PC-9 (cell line): ENCODE data around the gene ESPNL. TPM values are rescaled to one million over a fixed set of nuclear protein-coding genes. Genes with fewer than 3 reads are reported as not detected.

Experiments used
- BruUV-seq: library from RNA; stranded (reverse); fragments of 400-500 nt; replicated peaks from 2 replicates; lab custom pipeline; 2021; lab: Mats Ljungman, UMichigan
- CTCF ChIA-PET: fragments of 300-600 bp; sonication (Branson Sonifier 250); formaldehyde crosslinking; loops from one replicate; lab custom pipeline; 2022; ENCODE audit warnings: antibody characterized with exemption; lab: Charles Lee
- POLR2A ChIA-PET: fragments of 300-600 bp; sonication (Branson Sonifier 250); formaldehyde crosslinking; loops from one replicate; lab custom pipeline; 2022; ENCODE audit warnings: antibody characterized with exemption; ENCODE audit not compliant: unreplicated experiment; lab: Charles Lee
- DNase-seq, 2 experiments: peaks; one replicate each; pipeline versions ENCODE4 v3.0.0 to v3.0.0-alpha.2; 2015 to 2022; ENCODE audit warnings: mixed read lengths in 1 of 2
- H2AFZ ChIP-seq: fragments of 200-600 bp; sonication (generic); 2 replicates; pipeline ENCODE4 v1.8.1; 2017; ENCODE audit warnings: antibody characterized with exemption
- H3F3A ChIP-seq: fragments of 200-600 bp; sonication (generic); 2 replicates; pipeline ENCODE4 v1.8.1; 2017; ENCODE audit warnings: antibody characterized with exemption, mild to moderate bottlenecking, low read depth; ENCODE audit not compliant: insufficient read depth
- H3K27ac ChIP-seq: fragments of 200-600 bp; sonication (generic); 2 replicates; pipeline ENCODE4 v1.6.1; 2016; ENCODE audit warnings: mixed run types
- H3K27me3 ChIP-seq: fragments of 200-600 bp; sonication (generic); 2 replicates; pipeline ENCODE4 v1.6.1; 2016; ENCODE audit warnings: low read depth, mixed run types; ENCODE audit not compliant: insufficient read depth
- H3K36me3 ChIP-seq: fragments of 200-600 bp; sonication (generic); 2 replicates; pipeline ENCODE4 v1.6.1; 2016; ENCODE audit warnings: low read depth, mixed run types
- H3K4me1 ChIP-seq: fragments of 200-600 bp; sonication (generic); replicated peaks from 2 replicates; pipeline ENCODE4 v1.6.1; 2016; ENCODE audit warnings: mixed run types; ENCODE audit not compliant: insufficient read depth
- H3K4me2 ChIP-seq: fragments of 200-600 bp; sonication (generic); 2 replicates; pipeline ENCODE4 v1.6.1; 2017; ENCODE audit warnings: mixed run types
- H3K4me3 ChIP-seq: fragments of 200-600 bp; sonication (generic); 2 replicates; pipeline ENCODE4 v1.6.1; 2016; ENCODE audit warnings: mixed run types
- H3K79me2 ChIP-seq: fragments of 200-600 bp; sonication (generic); 2 replicates; pipeline ENCODE4 v1.6.1; 2017; ENCODE audit warnings: low read depth, mixed run types
- H3K9me2 ChIP-seq: fragments of 200-600 bp; sonication (generic); 2 replicates; pipeline ENCODE4 v1.8.1; 2017; ENCODE audit warnings: mild to moderate bottlenecking; ENCODE audit not compliant: insufficient read depth
- H3K9me3 ChIP-seq: fragments of 200-600 bp; sonication (generic); 2 replicates; pipeline ENCODE4 v1.8.1; 2016; ENCODE audit warnings: low read depth; ENCODE audit not compliant: insufficient read depth
- H4K20me1 ChIP-seq: fragments of 200-600 bp; sonication (generic); 2 replicates; pipeline ENCODE4 v1.8.1; 2017; ENCODE audit not compliant: insufficient read depth
- EZH2 ChIP-seq: fragments of 200-600 bp; sonication (generic); IDR thresholded peaks from 2 replicates; pipeline ENCODE4 v1.8.0; 2017; ENCODE audit warnings: antibody characterized with exemption, low read depth
- intact Hi-C: fragments of 100-400 bp; cut with micrococcal nuclease; formaldehyde crosslinking; loops from one replicate; pipeline ENCODE4 v1.10.0; 2022; ENCODE audit not compliant: unreplicated experiment
- total RNA-seq: library from RNA; stranded (reverse); gene quantifications from 2 replicates; pipeline ENCODE4 v1.2.3, GENCODE V29; 2021
- TF ChIP-seq, protein P1 (sequence below): fragments of 200-600 bp; sonication (generic); conservative IDR thresholded peaks from 2 replicates; pipeline ENCODE4 v1.6.1; 2017; ENCODE audit warnings: mixed run types, antibody characterized with exemption, mild to moderate bottlenecking, moderate library complexity

Gene ESPNL
- total RNA-seq, 1 experiment from 2014 or later = 1.1 TPM

DNA sequence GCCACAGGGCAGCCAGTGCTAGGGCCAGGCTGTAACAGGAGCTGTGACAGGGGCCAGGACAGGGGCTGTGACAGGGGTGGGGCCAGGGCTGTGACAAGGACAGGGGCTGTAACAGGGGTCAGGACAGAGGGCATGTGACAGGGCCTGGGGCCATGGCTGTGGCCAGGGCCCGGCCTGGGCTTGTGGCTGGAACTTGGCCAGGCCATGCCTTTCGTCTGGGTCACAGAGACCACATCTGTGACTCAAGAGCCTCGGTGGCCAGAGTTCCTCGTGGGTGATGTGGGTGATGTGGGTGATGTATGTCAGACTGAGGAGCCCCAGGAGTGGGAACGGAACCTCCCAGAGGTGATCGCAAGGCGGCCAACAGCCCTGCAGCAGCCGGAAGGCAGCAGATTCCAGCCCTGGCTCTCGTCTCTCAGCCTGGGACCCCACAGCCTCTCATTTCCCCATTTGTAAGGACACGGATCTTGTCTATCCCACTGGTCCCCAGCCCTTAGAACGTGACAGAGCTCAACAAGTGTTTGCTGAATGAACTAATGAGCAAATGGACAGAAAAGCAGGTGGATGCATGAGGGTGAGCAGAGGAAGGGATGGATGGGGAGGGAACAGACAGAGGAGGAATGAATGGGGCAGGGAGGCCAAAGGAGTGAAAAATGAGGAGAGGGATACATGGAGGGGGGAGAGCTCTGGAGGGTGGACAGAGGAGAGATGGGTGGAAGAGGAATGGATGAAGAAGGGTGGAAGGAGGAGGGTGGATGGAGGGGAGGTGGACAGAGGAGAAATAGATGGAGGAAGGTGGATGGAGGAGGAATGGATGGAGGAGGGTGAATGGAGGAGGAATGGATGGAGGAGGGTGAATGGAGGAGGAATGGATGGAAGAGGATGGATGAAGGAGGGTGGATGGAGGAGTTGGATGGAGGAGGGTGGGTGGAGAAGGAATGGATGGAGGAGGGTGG lies 17.3 kb downstream of the ESPNL start:
- Histone ChIP-seq H3K9me3 (peaks cover 5% of the 10 kb centered on the region; the same call in 1 of the 2 replicates), H4K20me1 (no peaks in the 10 kb centered on the region), H3K79me2 (no peaks in the 10 kb centered on the region), H3K4me3 (no peak overlapping the region), H3K27ac (no peak overlapping the region), H3K36me3 (no peaks in the 10 kb centered on the region), H3K9me2 (no peaks in the 10 kb centered on the region), H3K4me2 (no peak overlapping the region), H3F3A (peaks cover 5% of the 10 kb centered on the region; the same call in 1 of the 2 replicates), H2AFZ (no peak overlapping the region), H3K27me3 (peaks cover 62% of the 10 kb centered on the region), H3K4me1 (0 out of 2 replicates have a peak, but pooled peaks cover 4% of the 10 kb centered on the region)
- no peak for TF ChIP-seq EZH2
- TF ChIP-seq, protein P1, sequence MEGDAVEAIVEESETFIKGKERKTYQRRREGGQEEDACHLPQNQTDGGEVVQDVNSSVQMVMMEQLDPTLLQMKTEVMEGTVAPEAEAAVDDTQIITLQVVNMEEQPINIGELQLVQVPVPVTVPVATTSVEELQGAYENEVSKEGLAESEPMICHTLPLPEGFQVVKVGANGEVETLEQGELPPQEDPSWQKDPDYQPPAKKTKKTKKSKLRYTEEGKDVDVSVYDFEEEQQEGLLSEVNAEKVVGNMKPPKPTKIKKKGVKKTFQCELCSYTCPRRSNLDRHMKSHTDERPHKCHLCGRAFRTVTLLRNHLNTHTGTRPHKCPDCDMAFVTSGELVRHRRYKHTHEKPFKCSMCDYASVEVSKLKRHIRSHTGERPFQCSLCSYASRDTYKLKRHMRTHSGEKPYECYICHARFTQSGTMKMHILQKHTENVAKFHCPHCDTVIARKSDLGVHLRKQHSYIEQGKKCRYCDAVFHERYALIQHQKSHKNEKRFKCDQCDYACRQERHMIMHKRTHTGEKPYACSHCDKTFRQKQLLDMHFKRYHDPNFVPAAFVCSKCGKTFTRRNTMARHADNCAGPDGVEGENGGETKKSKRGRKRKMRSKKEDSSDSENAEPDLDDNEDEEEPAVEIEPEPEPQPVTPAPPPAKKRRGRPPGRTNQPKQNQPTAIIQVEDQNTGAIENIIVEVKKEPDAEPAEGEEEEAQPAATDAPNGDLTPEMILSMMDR = no peak
- peak; percentile 46 to 79 for DNase-seq
- BruUV-seq = no TSS peak
- ChIA-PET POLR2A (no interaction called here), CTCF (no interaction called here)
- intact Hi-C loops = no loop called here

DNA sequence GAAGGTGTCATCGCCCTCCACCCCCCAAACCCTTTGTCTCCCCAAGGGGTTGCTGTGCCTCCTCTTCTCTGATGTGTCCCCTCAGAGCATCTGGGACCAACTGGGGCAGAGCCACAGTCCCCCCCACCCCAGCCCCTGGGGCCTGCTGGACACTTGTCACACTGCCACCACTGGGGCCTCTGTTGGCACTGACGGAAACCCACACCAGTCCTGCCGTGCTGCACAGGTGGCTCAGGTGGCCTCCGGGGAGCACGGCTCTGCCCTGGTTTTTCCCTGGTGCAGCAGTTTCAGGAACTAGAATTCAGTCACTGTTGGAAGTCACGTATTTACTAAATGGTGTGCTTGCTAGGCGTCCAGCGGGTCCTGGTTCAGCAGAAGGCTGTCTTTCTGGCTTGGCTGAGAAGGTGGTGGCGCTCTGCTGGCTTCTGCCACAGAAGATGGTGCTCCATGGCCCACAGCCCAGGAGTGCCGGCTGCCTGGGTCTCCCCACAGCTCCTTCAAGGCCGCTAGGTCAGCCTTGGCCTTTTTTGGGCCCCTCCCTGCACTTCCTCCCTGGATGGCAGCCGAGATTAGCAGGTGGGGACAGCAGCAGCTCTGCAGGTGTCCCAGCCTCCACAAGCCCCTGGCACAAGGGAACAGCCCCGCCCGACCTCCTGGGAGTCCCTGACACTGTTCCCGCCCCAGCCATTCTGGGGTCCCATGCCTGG lies 19.8 kb downstream of the ESPNL start:
- BruUV-seq = no TSS peak
- no peaks in the 10 kb centered on the region for H3K9me3 ChIP-seq
- TF ChIP-seq EZH2 = no peak
- TF ChIP-seq, protein P1 = no peak
- DNase-seq = no peak
- no peak overlapping the region for H3K4me3 ChIP-seq
- no peaks in the 10 kb centered on the region for H3K36me3 ChIP-seq
- POLR2A ChIA-PET = interaction anchor here (0.6 kb wide), 1 partner anchor 255 kb away, joined by 31 read pairs; no protein-coding TSS in a partner anchor
- H3K27me3 ChIP-seq = peaks cover 78% of the 10 kb centered on the region
- H3K27ac ChIP-seq = no peak overlapping the region
- no peak overlapping the region for H3K4me2 ChIP-seq
- intact Hi-C loops = no loop called here
- no peaks in the 10 kb centered on the region for H3K9me2 ChIP-seq
- H3K79me2 ChIP-seq = no peaks in the 10 kb centered on the region
- CTCF ChIA-PET = interaction anchor here (0.6 kb wide), 1 partner anchor 29 kb away, joined by 4 read pairs; no protein-coding TSS in a partner anchor
- H2AFZ ChIP-seq = no peak overlapping the region
- peaks cover 5% of the 10 kb centered on the region; the same call in 1 of the 2 replicates for H3F3A ChIP-seq
- 0 out of 2 replicates have a peak, but pooled peaks cover 4% of the 10 kb centered on the region for H3K4me1 ChIP-seq
- no peaks in the 10 kb centered on the region for H4K20me1 ChIP-seq
